ENCODE data around the gene GAPT.

GRCh38 chr5:58498340-58498942 is 7.2 kb downstream of the GAPT start:
- TF ChIP-seq POLR2A (IDR thresholded peaks at IDR 0.05) (no peak), POLR2AphosphoS5 (IDR thresholded peaks at IDR 0.05) (no peak), EP300 (IDR thresholded peaks at IDR 0.05; ENCODE audit: low read depth) (no peak), CTCF (IDR thresholded peaks at IDR 0.05) (peak; percentile 55 to 75 (median 68))
